ENCODE results near the gene MXD1.

Gene MXD1

DNA sequence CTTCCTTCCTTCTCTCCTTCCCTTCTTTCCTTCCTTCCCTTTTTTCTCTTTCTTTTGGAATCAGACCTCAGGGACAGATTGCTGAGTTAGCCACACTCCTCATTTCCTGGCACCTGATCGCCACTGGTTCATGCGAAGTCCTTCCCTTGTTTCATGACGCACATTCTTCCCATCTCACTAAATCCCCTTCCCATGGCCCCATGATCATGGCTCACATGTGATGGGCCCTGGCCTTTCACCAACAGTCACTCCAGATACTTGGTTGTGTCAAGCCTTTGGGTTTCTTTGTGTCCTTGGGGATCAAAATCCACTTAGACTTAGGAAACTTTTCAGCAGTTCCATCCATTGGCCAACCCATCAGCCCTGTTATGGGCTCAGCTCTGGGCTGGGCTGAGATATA lies 70.3 kb downstream of the MXD1 start:
- TF ChIP-seq, protein P1, sequence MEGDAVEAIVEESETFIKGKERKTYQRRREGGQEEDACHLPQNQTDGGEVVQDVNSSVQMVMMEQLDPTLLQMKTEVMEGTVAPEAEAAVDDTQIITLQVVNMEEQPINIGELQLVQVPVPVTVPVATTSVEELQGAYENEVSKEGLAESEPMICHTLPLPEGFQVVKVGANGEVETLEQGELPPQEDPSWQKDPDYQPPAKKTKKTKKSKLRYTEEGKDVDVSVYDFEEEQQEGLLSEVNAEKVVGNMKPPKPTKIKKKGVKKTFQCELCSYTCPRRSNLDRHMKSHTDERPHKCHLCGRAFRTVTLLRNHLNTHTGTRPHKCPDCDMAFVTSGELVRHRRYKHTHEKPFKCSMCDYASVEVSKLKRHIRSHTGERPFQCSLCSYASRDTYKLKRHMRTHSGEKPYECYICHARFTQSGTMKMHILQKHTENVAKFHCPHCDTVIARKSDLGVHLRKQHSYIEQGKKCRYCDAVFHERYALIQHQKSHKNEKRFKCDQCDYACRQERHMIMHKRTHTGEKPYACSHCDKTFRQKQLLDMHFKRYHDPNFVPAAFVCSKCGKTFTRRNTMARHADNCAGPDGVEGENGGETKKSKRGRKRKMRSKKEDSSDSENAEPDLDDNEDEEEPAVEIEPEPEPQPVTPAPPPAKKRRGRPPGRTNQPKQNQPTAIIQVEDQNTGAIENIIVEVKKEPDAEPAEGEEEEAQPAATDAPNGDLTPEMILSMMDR (conservative IDR thresholded peaks at IDR 0.05), result no peak
- no peak for TF ChIP-seq ZFX (IDR thresholded peaks at IDR 0.05)
- H3K27ac ChIP-seq, result no peak overlapping the region

DNA sequence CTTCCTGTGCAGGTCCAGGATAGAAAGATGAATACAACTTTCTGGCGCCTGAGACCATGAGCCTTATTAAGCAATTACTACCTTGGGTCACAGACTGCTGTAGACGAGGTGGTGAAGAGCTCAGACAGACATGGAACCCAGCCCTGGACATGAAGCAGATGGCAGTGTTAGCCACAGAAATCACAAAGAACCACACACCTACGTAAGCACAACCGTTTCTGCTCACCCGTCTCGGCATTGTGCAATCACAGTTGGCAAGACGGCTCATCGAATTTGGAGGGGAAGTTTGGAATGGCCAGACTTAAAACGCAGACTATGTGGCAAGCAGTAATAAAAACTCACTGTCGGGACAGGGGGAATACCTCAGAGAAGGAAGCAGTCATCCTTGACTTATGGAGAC lies 70.8 kb downstream of the MXD1 start:
- no peak overlapping the region for H3K27ac ChIP-seq
- no peak for TF ChIP-seq ZFX (IDR thresholded peaks at IDR 0.05)
- TF ChIP-seq, protein P1 (conservative IDR thresholded peaks at IDR 0.05), result no peak

GRCh38 chr2:69986691-69987090 lies 71.8 kb downstream of the MXD1 start:
- no peak overlapping the region for H3K27ac ChIP-seq
- TF ChIP-seq, protein P1 (conservative IDR thresholded peaks at IDR 0.05), result no peak
- TF ChIP-seq ZFX (IDR thresholded peaks at IDR 0.05), result no peak

DNA sequence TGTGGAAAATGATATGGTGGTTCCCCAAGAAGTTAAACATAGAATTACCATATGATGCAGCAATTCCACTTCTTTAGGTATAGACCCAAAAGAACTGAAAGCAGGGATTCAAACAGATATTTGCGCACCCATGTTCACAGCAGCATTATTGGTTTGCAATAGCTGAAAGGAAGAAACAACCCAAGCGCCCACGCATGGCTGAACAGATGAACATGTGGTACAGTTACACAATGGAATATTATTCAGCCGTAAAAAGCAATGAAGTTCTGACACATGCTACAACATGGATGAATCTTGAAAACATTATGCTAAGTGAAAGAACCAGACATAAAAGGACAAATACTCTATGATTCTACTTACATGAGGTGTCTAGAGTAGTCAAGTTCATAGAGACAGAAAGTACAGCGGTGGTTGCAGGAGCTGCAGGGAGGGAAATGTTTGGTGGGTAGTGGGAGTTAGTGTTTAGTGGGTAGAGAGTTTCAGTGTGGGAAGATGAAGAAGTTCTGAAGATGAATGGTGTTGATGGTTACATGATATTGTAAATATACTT lies 73.3 kb downstream of the MXD1 start:
- no peak overlapping the region for H3K27ac ChIP-seq
- no peak for TF ChIP-seq ZFX (IDR thresholded peaks at IDR 0.05)
- TF ChIP-seq, protein P1 (conservative IDR thresholded peaks at IDR 0.05), result no peak

DNA sequence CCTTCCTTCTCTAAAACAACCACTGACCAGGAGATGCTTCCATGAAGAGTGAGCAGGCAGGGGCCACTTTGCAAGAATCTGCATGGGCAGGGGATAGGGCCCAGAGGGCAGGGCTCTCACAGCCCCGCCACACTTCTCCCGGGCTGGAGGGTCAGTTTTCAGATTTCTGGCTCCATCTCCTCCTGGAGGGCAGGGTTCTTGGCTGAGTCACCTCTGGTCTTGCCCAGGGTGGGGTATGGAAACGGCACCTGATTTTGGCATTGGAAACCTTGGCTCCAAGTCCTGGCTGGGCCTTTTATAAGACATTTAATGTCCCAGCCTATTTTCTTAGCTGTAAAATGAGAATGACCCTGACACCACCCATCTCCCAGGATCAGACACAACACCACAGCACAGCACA lies 74.1 kb downstream of the MXD1 start:
- no peak overlapping the region for H3K27ac ChIP-seq
- no peak for TF ChIP-seq ZFX (IDR thresholded peaks at IDR 0.05)
- TF ChIP-seq, protein P1 (conservative IDR thresholded peaks at IDR 0.05), result no peak

DNA sequence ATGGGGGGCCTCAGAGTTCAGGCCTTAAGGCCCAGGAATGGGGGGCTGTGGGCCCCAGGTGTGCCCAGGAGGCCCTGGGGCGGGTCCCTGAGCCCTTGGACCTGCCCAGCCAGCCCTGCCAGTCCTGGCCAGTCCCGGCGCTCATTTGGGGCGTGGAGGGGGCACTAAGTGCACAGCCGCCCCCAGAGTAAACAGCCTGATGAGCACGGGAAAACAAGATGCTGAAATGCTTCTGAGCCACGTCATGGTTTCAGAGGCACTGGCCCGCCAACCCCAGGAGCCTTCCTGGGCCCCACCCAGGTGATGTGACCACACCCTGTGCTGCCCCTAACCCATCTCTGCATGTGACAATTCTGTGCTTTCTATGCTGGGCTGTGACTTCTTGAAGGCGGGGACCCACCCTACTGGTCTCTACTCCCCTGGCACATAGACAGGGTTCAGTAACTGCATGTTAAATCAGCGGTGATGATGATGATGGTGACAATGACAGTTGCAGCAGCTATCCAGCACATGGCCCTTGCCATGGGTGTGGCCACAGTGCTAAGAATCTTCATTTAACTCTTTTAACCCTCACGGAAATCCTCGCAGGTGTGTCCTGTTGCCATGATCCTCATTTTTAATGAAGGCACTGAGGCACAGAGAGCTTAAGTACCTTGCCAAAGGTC lies 74.7 kb downstream of the MXD1 start:
- TF ChIP-seq, protein P1 (conservative IDR thresholded peaks at IDR 0.05), result no peak
- no peak for TF ChIP-seq ZFX (IDR thresholded peaks at IDR 0.05)
- H3K27ac ChIP-seq, result no peak overlapping the region
